WTC11 (cell line): Measurements from ENCODE around the gene DNAAF5. TPM values are rescaled to one million over a fixed set of nuclear protein-coding genes. Genes with fewer than 3 reads are reported as not detected.

Experiments used
- ATAC-seq: fragments of 200-7000 bp; cut with Tn5 transposase; 2 replicates; pipeline ENCODE4 v1.10.0; 2021; ENCODE audit warnings: mild to moderate bottlenecking, moderate library complexity
- CTCF ChIA-PET: fragments of 300-600 bp; sonication (Branson Sonifier 250); formaldehyde crosslinking; loops from one replicate; lab custom pipeline; 2021; ENCODE audit warnings: antibody characterized with exemption; lab: Charles Lee
- POLR2A ChIA-PET: fragments of 350-600 bp; sonication (Branson Sonifier 250); formaldehyde crosslinking; loops from one replicate; lab custom pipeline; 2021; ENCODE audit warnings: antibody characterized with exemption; lab: Charles Lee
- DNase-seq: peaks from one replicate; pipeline ENCODE4 v3.0.0; 2021; ENCODE audit warnings: low spot score
- H3K27ac Mint-ChIP-seq: 2 replicates; pipeline ENCODE4 v1.8.0; 2021; ENCODE audit warnings: mixed read lengths
- H3K27me3 Mint-ChIP-seq: 2 replicates; pipeline ENCODE4 v1.8.0; 2021; ENCODE audit warnings: low read depth, mild to moderate bottlenecking, moderate library complexity, mixed read lengths
- H3K36me3 Mint-ChIP-seq: 2 replicates; pipeline ENCODE4 v1.8.0; 2021; ENCODE audit warnings: mixed read lengths
- H3K4me1 Mint-ChIP-seq: 2 replicates; pipeline ENCODE4 v1.8.0; 2022; ENCODE audit warnings: mixed read lengths
- H3K4me3 Mint-ChIP-seq: 2 replicates; pipeline ENCODE4 v1.8.0; 2021; ENCODE audit warnings: mild to moderate bottlenecking, moderate library complexity, mixed read lengths
- H3K9me3 Mint-ChIP-seq: 2 replicates; pipeline ENCODE4 v1.8.0; 2021; ENCODE audit warnings: mixed read lengths
- ATF1 ChIP-seq: sonication (generic); formaldehyde crosslinking; IDR thresholded peaks from 2 replicates; pipeline ENCODE4 v1.8.1; 2023; ENCODE audit warnings: mild to moderate bottlenecking, moderate library complexity, missing genetic modification reagents
- GTF2I ChIP-seq: fragments of 250-450 bp; sonication (Bioruptor Pico); conservative IDR thresholded peaks from 2 replicates; pipeline ENCODE4 v1.4.0; 2021; ENCODE audit warnings: mild to moderate bottlenecking
- HMGA2 ChIP-seq: fragments of 250-450 bp; sonication (Bioruptor Pico); IDR thresholded peaks from 2 replicates; pipeline ENCODE4 v1.4.0; 2021; ENCODE audit warnings: mild to moderate bottlenecking, moderate library complexity
- IRF2 ChIP-seq: sonication (generic); formaldehyde crosslinking; IDR thresholded peaks from 2 replicates; pipeline ENCODE4 v1.8.0; 2022; ENCODE audit warnings: low read depth, missing genetic modification reagents, borderline replicate concordance
- NR1H2 ChIP-seq: sonication (generic); formaldehyde crosslinking; IDR thresholded peaks from 2 replicates; pipeline ENCODE4 v1.9.0; 2021; ENCODE audit warnings: mild to moderate bottlenecking, moderate library complexity, missing genetic modification reagents
- NR2C2 ChIP-seq: sonication (generic); formaldehyde crosslinking; IDR thresholded peaks from 2 replicates; pipeline ENCODE4 v1.8.0; 2022; ENCODE audit warnings: mild to moderate bottlenecking, missing genetic modification reagents
- PRDM15 ChIP-seq: sonication (generic); formaldehyde crosslinking; IDR thresholded peaks from 2 replicates; pipeline ENCODE4 v1.8.0; 2022; ENCODE audit warnings: missing genetic modification reagents
- PRRX2 ChIP-seq: fragments of 250-450 bp; sonication (Bioruptor Pico); IDR thresholded peaks from 2 replicates; pipeline ENCODE4 v1.8.0; 2021; ENCODE audit warnings: mild to moderate bottlenecking
- SOX15 ChIP-seq: fragments of 250-450 bp; sonication (Bioruptor Pico); IDR thresholded peaks from 2 replicates; pipeline ENCODE4 v1.9.0; 2021; ENCODE audit warnings: mild to moderate bottlenecking
- TP53 ChIP-seq: sonication (generic); formaldehyde crosslinking; IDR thresholded peaks from 2 replicates; pipeline ENCODE4 v1.8.1; 2023; ENCODE audit warnings: mild to moderate bottlenecking, missing genetic modification reagents
- ZBTB21 ChIP-seq: sonication (generic); formaldehyde crosslinking; IDR thresholded peaks from 2 replicates; pipeline ENCODE4 v1.8.1; 2023; ENCODE audit warnings: mild to moderate bottlenecking, missing genetic modification reagents, borderline replicate concordance
- total RNA-seq: library from RNA; stranded (reverse); gene quantifications from 3 replicates; pipeline ENCODE4 v1.2.3, GENCODE V29; 2021
- TF ChIP-seq, protein P1 (sequence below): sonication (generic); formaldehyde crosslinking; IDR thresholded peaks from 2 replicates; pipeline ENCODE4 v1.8.0; 2022; ENCODE audit warnings: mild to moderate bottlenecking, missing genetic modification reagents
- TF ChIP-seq, protein P2 (sequence below): sonication (generic); formaldehyde crosslinking; IDR thresholded peaks from 2 replicates; pipeline ENCODE4 v1.8.1; 2022; ENCODE audit warnings: low read depth, mild to moderate bottlenecking, moderate library complexity, missing genetic modification reagents, borderline replicate concordance
- TF ChIP-seq, protein P3 (sequence below): sonication (generic); formaldehyde crosslinking; IDR thresholded peaks from 2 replicates; pipeline ENCODE4 v1.8.1; 2023; ENCODE audit warnings: mild to moderate bottlenecking, missing genetic modification reagents

Gene DNAAF5
- total RNA-seq, 1 experiment from 2014 or later, result 62.2 TPM

- DNase-seq, result no peak
- CTCF ChIA-PET, result no interaction called here
- TF ChIP-seq IRF2 (no peak), PRDM15 (CRISPR knock-in tag) (no peak), ATF1 (CRISPR knock-in tag) (no peak), HMGA2 (CRISPR knock-in tag) (no peak), NR1H2 (CRISPR knock-in tag) (no peak)
- TF ChIP-seq, protein P1, sequence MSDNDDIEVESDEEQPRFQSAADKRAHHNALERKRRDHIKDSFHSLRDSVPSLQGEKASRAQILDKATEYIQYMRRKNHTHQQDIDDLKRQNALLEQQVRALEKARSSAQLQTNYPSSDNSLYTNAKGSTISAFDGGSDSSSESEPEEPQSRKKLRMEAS (CRISPR knock-in tag), result no peak
- TF ChIP-seq, protein P2, sequence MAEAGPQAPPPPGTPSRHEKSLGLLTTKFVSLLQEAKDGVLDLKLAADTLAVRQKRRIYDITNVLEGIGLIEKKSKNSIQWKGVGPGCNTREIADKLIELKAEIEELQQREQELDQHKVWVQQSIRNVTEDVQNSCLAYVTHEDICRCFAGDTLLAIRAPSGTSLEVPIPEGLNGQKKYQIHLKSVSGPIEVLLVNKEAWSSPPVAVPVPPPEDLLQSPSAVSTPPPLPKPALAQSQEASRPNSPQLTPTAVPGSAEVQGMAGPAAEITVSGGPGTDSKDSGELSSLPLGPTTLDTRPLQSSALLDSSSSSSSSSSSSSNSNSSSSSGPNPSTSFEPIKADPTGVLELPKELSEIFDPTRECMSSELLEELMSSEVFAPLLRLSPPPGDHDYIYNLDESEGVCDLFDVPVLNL, result no peak
- TF ChIP-seq, protein P3, sequence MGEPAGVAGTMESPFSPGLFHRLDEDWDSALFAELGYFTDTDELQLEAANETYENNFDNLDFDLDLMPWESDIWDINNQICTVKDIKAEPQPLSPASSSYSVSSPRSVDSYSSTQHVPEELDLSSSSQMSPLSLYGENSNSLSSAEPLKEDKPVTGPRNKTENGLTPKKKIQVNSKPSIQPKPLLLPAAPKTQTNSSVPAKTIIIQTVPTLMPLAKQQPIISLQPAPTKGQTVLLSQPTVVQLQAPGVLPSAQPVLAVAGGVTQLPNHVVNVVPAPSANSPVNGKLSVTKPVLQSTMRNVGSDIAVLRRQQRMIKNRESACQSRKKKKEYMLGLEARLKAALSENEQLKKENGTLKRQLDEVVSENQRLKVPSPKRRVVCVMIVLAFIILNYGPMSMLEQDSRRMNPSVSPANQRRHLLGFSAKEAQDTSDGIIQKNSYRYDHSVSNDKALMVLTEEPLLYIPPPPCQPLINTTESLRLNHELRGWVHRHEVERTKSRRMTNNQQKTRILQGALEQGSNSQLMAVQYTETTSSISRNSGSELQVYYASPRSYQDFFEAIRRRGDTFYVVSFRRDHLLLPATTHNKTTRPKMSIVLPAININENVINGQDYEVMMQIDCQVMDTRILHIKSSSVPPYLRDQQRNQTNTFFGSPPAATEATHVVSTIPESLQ (CRISPR knock-in tag), result no peak
- TF ChIP-seq, all 79 proteins: peak for 0
- H3K4me1 Mint-ChIP-seq, result peaks cover 4% of the 10 kb centered on the region; the same call in 1 of the 2 replicates
- peaks cover 15% of the 10 kb centered on the region for H3K36me3 Mint-ChIP-seq
- no peak overlapping the region for H3K4me3 Mint-ChIP-seq
- peaks cover 3% of the 10 kb centered on the region; the same call in 1 of the 2 replicates for H3K9me3 Mint-ChIP-seq
- ATAC-seq, result no peak
- POLR2A ChIA-PET, result no interaction called here
- no peaks in the 10 kb centered on the region for H3K27me3 Mint-ChIP-seq
- H3K27ac Mint-ChIP-seq, result no peak overlapping the region
Measured at GRCh38 chr7:696812-697551, 29.5 kb upstream of the DNAAF5 start.

GRCh38 chr7:698515-699475 lies 27.7 kb upstream of the DNAAF5 start:
- ChIA-PET POLR2A (no interaction called here), CTCF (interaction anchor here (1.4 kb wide), 1 partner anchor 33 kb away, joined by 6 read pairs; no protein-coding TSS in a partner anchor)
- H3K27ac Mint-ChIP-seq, result peak overlapping the region; percentile 54; the same call in 1 of the 2 replicates
- H3K4me1 Mint-ChIP-seq, result peaks cover 4% of the 10 kb centered on the region; the same call in 1 of the 2 replicates
- peaks cover 12% of the 10 kb centered on the region for H3K36me3 Mint-ChIP-seq
- DNase-seq, result no peak
- peaks cover 9% of the 10 kb centered on the region for H3K9me3 Mint-ChIP-seq
- no peak overlapping the region for H3K4me3 Mint-ChIP-seq
- H3K27me3 Mint-ChIP-seq, result no peaks in the 10 kb centered on the region
- no peak for ATAC-seq
- TF ChIP-seq GTF2I (no peak), ZBTB21 (CRISPR knock-in tag) (no peak), SOX15 (CRISPR knock-in tag) (no peak), NR2C2 (CRISPR knock-in tag) (no peak), TP53 (no peak), PRRX2 (CRISPR knock-in tag) (no peak)
- TF ChIP-seq, all 79 proteins: peak for 0
